Activated CD8-positive, alpha-beta memory T cell treated with anti-CD3 and anti-CD28 coated beads for 4 hours (primary cell): Measurements from ENCODE around the gene MLLT3.

Experiments used
- DNase-seq, 2 donors: peaks; one replicate each; pipeline ENCODE4 v3.0.0-alpha.2; 2020; ENCODE audit warnings: low read depth in 2 of 2

Gene MLLT3

GRCh38 chr9:20512106-20512505 lies 110.2 kb downstream of the MLLT3 start:
- no peak for DNase-seq

- DNase-seq, result no peak
Measured at GRCh38 chr9:20511686-20512085, 110.6 kb downstream of the MLLT3 start.

- DNase-seq, result no peak
Measured at GRCh38 chr9:20509466-20509865, 112.8 kb downstream of the MLLT3 start.

- DNase-seq, result no peak
Measured at GRCh38 chr9:20508242-20508641, 114.1 kb downstream of the MLLT3 start.

GRCh38 chr9:20507431-20507830 lies 114.9 kb downstream of the MLLT3 start:
- DNase-seq, result no peak

GRCh38 chr9:20506099-20506900 lies 116.0 kb downstream of the MLLT3 start:
- DNase-seq, result no peak

GRCh38 chr9:20505574-20505973 lies 116.7 kb downstream of the MLLT3 start:
- DNase-seq, result no peak

GRCh38 chr9:20504930-20505329 lies 117.4 kb downstream of the MLLT3 start:
- no peak for DNase-seq

- DNase-seq, result no peak
Measured at GRCh38 chr9:20500101-20500500, 122.2 kb downstream of the MLLT3 start.

- DNase-seq, result no peak
Measured at GRCh38 chr9:20499013-20499412, 123.3 kb downstream of the MLLT3 start.

GRCh38 chr9:20496328-20496727 lies 126.0 kb downstream of the MLLT3 start:
- DNase-seq, result no peak

- DNase-seq, result no peak
Measured at GRCh38 chr9:20495098-20495497, 127.2 kb downstream of the MLLT3 start.

- DNase-seq, result no peak
Measured at GRCh38 chr9:20494035-20494434, 128.3 kb downstream of the MLLT3 start.

GRCh38 chr9:20492772-20493171 lies 129.5 kb downstream of the MLLT3 start:
- no peak for DNase-seq

GRCh38 chr9:20491612-20492011 lies 130.7 kb downstream of the MLLT3 start:
- no peak for DNase-seq

GRCh38 chr9:20490246-20490834 lies 132.0 kb downstream of the MLLT3 start:
- DNase-seq, result no peak

GRCh38 chr9:20488691-20489090 lies 133.6 kb downstream of the MLLT3 start:
- DNase-seq, result no peak

GRCh38 chr9:20486552-20486951 lies 135.7 kb downstream of the MLLT3 start:
- no peak for DNase-seq

- DNase-seq, result no peak
Measured at GRCh38 chr9:20481437-20481836, 140.9 kb downstream of the MLLT3 start.

- no peak for DNase-seq
Measured at GRCh38 chr9:20480249-20480648, 142.1 kb downstream of the MLLT3 start.

GRCh38 chr9:20479419-20480155 lies 142.7 kb downstream of the MLLT3 start:
- no peak for DNase-seq

GRCh38 chr9:20478786-20479185 lies 143.5 kb downstream of the MLLT3 start:
- no peak for DNase-seq
